ENCODE results near the gene RNF217. TPM values are rescaled to one million over a fixed set of nuclear protein-coding genes. Genes with fewer than 3 reads are reported as not detected.

The RNF217 gene
- total and polyA plus RNA-seq, 2 of the 8 experiments (the other 6 are each of a cell fraction or from before 2014, with no cell fraction given), result 2.0 to 8.9 TPM

GRCh38 chr6:124962639-124963415 is 590 bp downstream of the RNF217 start (continued):
- no peak for TF ChIP-seq TEAD4 (IDR thresholded peaks at IDR 0.05; ENCODE audit: low read depth, low read length)
- no peak for TF ChIP-seq ATF2 (IDR thresholded peaks at IDR 0.05; ENCODE audit: low read length)
- no peak for TF ChIP-seq JUN (IDR thresholded peaks at IDR 0.05; ENCODE audit: low read depth, low read length)
- TF ChIP-seq CTCF (IDR thresholded peaks at IDR 0.05; ENCODE audit: control extremely low read depth in 1 of 3, insufficient read depth in 1 of 3, low read depth in 1 of 3, low read length in 3 of 3), result no peak
- 0 out of 2 replicates have a peak, but pooled peaks have one; percentile 28 for TF ChIP-seq GABPA (IDR thresholded peaks at IDR 0.05; ENCODE audit: borderline replicate concordance, insufficient read depth, low read length)
- no peak for TF ChIP-seq POU5F1 (IDR thresholded peaks at IDR 0.05; ENCODE audit: low read depth, low read length)
- TF ChIP-seq CHD2 (IDR thresholded peaks at IDR 0.05; ENCODE audit: low read length), result no peak
- TF ChIP-seq EP300 (IDR thresholded peaks at IDR 0.05; ENCODE audit: borderline replicate concordance in 1 of 2, low read depth in 2 of 2, low read length in 2 of 2), result no peak
- no peak for TF ChIP-seq ZNF274 (IDR thresholded peaks at IDR 0.05; ENCODE audit: borderline replicate concordance, extremely low read depth, low read length)
- TF ChIP-seq HDAC2 (IDR thresholded peaks at IDR 0.05; ENCODE audit: borderline replicate concordance in 1 of 2, low read depth in 2 of 2, low read length in 2 of 2), result no peak
- no peak for TF ChIP-seq TCF12 (IDR thresholded peaks at IDR 0.05; ENCODE audit: low read depth, low read length)
- TF ChIP-seq RBBP5 (IDR thresholded peaks at IDR 0.05; ENCODE audit: borderline replicate concordance, low read depth, low read length), result peak; percentile 62
- no peak for TF ChIP-seq CTBP2 (IDR thresholded peaks at IDR 0.05; ENCODE audit: borderline replicate concordance, insufficient read depth, insufficient read length, low read length)
- TF ChIP-seq EGR1 (IDR thresholded peaks at IDR 0.05; ENCODE audit: borderline replicate concordance, low read depth, low read length), result no peak
- TF ChIP-seq CHD1 (IDR thresholded peaks at IDR 0.05; ENCODE audit: low read depth, low read length), result no peak
- TF ChIP-seq TAF7 (optimal IDR thresholded peaks at IDR 0.05; ENCODE audit: borderline replicate concordance, low read depth, low read length), result no peak
- TF ChIP-seq NANOG (IDR thresholded peaks at IDR 0.05; ENCODE audit: insufficient read depth, low read depth, low read length, poor library complexity, severe bottlenecking), result no peak
- TF ChIP-seq SRF (IDR thresholded peaks at IDR 0.05; ENCODE audit: low read depth, low read length), result no peak

All from H1 (cell line).